ENCODE data around the gene DOK5.

DNA sequence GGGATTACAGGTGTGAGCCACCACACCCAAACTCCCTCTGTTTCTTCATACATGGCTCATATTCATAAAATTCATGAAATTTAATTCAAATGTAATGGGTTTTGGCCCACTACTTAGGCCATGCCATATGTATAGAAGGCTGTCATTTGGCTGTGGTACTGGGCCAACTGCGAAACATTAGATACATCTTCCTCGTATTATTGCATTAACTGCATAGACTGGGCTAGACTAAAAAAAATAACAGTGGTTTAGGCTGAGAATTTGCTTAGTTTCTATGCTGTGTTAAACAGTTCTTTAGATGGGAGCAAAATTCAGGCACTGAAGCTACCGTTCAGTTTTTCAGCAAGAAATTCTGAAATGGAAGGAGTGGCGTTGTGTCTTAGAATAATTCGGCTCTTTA, 133.6 kb downstream of the DOK5 start:
- TF ChIP-seq, protein P1, sequence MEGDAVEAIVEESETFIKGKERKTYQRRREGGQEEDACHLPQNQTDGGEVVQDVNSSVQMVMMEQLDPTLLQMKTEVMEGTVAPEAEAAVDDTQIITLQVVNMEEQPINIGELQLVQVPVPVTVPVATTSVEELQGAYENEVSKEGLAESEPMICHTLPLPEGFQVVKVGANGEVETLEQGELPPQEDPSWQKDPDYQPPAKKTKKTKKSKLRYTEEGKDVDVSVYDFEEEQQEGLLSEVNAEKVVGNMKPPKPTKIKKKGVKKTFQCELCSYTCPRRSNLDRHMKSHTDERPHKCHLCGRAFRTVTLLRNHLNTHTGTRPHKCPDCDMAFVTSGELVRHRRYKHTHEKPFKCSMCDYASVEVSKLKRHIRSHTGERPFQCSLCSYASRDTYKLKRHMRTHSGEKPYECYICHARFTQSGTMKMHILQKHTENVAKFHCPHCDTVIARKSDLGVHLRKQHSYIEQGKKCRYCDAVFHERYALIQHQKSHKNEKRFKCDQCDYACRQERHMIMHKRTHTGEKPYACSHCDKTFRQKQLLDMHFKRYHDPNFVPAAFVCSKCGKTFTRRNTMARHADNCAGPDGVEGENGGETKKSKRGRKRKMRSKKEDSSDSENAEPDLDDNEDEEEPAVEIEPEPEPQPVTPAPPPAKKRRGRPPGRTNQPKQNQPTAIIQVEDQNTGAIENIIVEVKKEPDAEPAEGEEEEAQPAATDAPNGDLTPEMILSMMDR (IDR thresholded peaks at IDR 0.05) = no peak
- TF ChIP-seq EP300 (IDR thresholded peaks at IDR 0.05; ENCODE audit: low read depth) = no peak
- no peak for TF ChIP-seq POLR2A (IDR thresholded peaks at IDR 0.05)
- no peak for TF ChIP-seq POLR2AphosphoS5 (IDR thresholded peaks at IDR 0.05)
